ENCODE measurements around the gene RAB10.

GRCh38 chr2:26176279-26176615 lies 142.4 kb downstream of the RAB10 start:
- no peak for TF ChIP-seq EZH2 (IDR thresholded peaks at IDR 0.05)
- no peak for TF ChIP-seq CTCF (IDR thresholded peaks at IDR 0.05 in 2 of 3, conservative IDR thresholded peaks at IDR 0.05 in 1 of 3; ENCODE audit: borderline replicate concordance in 1 of 3, insufficient read depth in 1 of 3, low read depth in 2 of 3, low read length in 2 of 3)

Data from HCT116 (cell line).